GM12872 (cell line): ENCODE data around the gene DPH2.

Experiments used
- TF ChIP-seq, protein P1 (sequence below): IDR thresholded peaks from 3 replicates; pipeline ENCODE4 v1.5.1; 2011; ENCODE audit warnings: low read depth, mild to moderate bottlenecking, low read length, moderate library complexity; ENCODE audit not compliant: insufficient read depth

DPH2 gene

DNA sequence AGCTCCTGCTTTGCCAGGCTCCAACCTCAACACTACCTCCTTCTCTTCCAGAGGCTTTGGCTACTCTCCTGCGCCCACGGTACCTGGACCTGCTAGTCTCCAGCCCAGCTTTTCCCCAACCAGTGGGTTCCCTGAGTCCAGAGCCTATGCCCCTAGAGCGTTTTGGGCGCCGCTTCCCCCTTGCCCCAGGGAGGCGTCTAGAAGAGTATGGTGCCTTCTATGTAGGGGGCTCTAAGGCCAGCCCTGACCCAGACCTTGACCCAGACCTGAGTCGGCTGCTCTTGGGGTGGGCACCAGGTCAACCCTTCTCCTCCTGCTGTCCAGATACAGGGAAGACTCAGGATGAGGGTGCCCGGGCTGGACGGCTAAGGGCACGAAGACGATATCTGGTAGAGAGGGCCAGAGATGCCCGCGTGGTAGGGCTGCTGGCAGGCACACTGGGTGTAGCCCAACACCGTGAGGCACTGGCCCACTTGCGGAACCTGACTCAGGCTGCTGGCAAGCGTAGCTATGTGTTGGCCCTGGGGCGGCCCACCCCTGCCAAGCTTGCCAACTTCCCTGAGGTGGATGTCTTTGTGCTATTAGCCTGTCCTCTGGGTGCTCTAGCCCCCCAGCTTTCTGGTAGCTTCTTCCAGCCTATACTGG is 1.6 kb downstream of the DPH2 start:
- TF ChIP-seq, protein P1, sequence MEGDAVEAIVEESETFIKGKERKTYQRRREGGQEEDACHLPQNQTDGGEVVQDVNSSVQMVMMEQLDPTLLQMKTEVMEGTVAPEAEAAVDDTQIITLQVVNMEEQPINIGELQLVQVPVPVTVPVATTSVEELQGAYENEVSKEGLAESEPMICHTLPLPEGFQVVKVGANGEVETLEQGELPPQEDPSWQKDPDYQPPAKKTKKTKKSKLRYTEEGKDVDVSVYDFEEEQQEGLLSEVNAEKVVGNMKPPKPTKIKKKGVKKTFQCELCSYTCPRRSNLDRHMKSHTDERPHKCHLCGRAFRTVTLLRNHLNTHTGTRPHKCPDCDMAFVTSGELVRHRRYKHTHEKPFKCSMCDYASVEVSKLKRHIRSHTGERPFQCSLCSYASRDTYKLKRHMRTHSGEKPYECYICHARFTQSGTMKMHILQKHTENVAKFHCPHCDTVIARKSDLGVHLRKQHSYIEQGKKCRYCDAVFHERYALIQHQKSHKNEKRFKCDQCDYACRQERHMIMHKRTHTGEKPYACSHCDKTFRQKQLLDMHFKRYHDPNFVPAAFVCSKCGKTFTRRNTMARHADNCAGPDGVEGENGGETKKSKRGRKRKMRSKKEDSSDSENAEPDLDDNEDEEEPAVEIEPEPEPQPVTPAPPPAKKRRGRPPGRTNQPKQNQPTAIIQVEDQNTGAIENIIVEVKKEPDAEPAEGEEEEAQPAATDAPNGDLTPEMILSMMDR, result no peak

DNA sequence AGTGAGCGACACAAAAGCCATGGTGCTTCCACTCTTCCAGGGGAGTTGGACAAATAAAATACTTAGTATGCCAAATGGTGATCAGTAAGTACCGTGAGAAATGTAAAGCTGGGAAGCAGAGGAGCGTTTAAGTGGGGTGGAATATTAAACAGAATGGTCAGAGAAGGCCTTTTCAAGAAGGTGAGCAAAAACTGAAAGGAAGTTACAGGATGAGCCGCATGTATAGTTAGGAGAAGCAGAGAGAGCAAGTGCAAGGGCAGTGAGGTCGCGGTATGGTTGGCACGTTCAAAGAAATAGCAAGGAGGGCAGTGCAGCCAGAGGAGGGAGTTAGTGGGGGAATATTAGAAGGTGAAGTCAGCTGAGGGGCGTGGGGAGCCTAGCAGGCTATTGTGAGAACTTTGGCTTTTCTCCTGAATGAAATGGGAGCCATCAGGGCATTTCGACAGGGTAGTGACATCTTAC is 4.2 kb downstream of the DPH2 start:
- TF ChIP-seq, protein P1, result no peak

DNA sequence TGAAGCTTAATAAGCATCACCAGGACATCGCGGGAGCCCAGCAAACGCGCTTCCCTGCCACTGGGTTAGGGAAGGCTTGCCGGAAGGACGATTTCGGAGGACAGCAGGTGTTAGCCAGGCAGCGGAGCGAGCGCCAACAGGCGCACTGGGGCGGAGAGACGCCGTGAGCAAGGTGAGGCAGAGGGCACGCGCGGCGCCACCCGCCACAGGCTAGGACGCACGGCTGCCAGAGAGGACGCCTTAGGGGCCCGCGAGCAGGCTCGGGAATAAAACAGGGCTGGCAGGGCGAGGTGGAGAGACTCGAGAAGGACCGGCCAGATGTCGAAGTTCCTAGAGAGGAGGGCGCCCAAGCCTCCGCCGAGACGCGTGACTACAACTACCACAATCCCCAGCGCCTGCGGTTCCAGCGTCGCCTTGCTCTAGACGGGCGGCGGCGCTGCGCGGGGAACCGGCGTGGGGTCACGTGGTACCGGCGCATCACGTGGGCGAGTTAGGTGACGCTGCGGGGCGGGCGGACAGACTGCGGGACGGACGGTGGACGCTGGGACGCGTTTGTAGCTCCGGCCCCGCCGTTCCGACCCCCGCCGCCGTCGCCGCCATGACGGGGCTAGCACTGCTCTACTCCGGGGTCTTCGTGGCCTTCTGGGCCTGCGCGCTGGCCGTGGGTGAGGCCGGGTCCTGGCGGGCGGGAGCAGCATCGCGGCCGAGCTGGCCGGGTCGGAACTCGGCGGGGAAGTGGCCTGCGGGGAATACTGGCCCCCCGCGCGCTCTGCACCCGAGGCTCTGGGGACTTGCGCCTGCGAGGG is 4.8 kb downstream of the DPH2 start, which contains the start of gene ATP6V0B:
ATP6V0B (plus strand) TSS at position 518 of the 806 bp plus-strand sequence; CDS start at position 599, 81 bp downstream.
- TF ChIP-seq, protein P1, result no peak

DNA sequence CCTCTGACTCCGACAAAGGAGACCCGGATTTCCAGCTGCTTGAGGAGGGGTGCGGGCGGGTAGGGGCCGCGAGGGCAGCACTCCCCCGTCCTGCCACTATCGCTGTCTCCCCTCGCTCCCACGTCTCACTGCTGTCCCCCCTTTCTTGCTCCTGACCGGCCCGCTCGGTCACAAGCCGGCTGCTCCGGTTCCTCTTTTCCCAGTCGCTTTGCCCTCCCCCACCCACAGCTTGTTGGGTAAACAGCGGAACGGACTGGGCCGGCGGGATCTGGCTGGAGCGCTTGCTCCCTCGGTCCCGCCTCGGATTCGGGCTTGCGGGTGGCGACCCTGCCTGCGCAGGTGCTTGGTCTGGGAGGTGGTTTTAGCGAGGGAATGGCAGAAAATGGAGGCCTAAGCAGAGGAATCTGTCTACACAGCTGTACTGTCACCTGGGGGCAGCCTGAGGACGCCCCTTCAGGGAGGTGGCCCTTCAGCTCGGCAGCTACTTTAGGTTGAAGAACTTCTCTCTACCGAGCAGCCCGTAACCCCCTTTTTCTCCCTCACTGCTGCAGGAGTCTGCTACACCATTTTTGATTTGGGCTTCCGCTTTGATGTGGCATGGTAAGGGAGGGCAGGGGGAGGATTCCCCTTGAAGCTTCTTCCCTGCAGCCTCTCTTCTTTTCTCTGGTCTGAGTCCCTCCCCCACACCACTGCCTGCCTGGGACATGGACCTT is 5.6 kb downstream of the DPH2 start:
- TF ChIP-seq, protein P1, result no peak

DNA sequence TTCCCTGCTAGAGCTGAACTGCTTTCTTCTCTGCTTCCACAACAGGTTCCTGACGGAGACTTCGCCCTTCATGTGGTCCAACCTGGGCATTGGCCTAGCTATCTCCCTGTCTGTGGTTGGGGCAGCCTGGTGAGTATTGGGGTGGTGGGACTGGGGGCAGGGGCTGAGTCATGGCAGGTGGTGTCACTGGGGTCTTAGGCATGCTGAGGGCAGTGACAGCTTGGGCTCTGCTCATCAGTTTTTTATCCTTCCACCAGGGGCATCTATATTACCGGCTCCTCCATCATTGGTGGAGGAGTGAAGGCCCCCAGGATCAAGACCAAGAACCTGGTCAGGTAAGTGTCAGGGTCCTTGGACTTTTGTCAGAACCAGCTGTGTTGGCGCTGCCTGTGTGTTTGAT is 6.2 kb downstream of the DPH2 start:
- TF ChIP-seq, protein P1, result peak; percentile 15; the same call in 1 of the 3 replicates

DNA sequence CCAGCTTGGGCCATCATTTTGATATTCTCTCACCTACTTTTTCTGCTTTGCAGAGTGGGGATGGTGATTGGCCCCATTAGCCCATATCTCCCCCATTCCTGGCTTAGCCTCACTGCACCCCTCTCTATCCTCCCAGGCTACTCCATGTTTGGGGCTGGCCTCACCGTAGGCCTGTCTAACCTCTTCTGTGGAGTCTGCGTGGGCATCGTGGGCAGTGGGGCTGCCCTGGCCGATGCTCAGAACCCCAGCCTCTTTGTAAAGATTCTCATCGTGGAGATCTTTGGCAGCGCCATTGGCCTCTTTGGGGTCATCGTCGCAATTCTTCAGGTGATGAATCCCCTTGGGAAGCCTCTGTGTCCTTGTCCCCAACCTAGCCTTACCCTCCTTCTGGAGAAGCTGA is 7.1 kb downstream of the DPH2 start:
- TF ChIP-seq, protein P1, result no peak

DNA sequence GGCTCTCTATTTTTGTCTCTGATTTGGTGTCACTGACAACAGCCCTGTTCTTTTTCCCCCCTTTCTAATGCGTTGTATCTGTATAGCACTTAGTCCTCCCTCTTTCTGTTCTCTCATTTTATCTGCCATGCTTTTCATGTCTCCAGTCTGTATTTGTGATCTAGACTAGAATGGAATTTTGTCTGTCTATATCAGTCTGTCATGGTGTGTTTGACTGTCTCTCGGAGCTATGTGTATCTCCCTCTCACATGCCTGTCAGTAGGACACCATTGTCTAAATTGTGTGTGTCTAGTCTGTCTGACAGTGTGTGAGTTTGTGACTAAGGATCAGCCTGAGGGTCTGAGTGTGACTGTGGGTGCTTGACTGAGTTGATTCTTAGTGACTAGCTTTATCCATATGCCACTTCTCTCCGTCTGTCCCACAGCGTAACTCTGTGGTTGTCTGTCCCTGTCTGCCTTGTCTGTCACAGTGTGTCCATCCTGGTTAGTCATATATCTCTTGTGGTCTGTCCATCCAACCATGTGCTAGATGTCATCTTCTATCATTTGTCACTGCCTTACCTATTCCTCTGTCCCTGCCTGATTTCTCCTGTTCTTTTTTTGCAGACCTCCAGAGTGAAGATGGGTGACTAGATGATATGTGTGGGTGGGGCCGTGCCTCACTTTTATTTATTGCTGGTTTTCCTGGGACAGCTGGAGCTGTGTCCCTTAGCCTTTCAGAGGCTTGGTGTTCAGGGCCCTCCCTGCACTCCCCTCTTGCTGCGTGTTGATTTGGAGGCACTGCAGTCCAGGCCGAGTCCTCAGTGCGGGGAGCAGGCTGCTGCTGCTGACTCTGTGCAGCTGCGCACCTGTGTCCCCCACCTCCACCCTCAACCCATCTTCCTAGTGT is 7.8 kb downstream of the DPH2 start:
- TF ChIP-seq, protein P1, result no peak
